GM19438 (cell line): ENCODE measurements around the gene IGFBP2.

ENCODE experiments used
- ATAC-seq: cut with Tn5 transposase; IDR thresholded peaks from one replicate; pipeline ENCODE4 v1.9.1; 2021; ENCODE audit warnings: low read depth; ENCODE audit not compliant: unreplicated experiment

IGFBP2 gene

GRCh38 chr2:216678813-216679657, 45.8 kb downstream of the IGFBP2 start:
- ATAC-seq: no peak

GRCh38 chr2:216679658-216680024, 46.4 kb downstream of the IGFBP2 start:
- no peak for ATAC-seq

GRCh38 chr2:216680951-216681629, 47.9 kb downstream of the IGFBP2 start:
- no peak for ATAC-seq

DNA sequence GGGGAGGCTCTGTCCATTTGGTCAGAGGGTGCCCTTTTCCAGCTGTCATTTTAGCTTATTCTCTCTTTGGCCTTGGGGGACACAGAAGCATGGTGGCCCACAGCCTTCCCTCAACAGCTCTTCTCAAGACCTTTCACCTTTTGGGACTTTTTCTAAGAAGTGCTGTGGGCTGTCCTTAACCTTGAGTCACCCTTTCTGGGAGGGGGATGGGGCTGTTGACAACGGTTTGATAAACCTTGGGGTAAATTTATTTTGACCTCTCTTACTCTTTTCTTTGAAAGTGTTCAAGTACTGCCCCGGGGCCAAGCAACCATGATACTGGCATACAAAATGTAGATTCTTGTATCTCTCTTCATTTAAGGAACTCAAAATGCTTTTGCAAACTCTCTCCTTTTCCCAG, 48.5 kb downstream of the IGFBP2 start:
- ATAC-seq: no peak

DNA sequence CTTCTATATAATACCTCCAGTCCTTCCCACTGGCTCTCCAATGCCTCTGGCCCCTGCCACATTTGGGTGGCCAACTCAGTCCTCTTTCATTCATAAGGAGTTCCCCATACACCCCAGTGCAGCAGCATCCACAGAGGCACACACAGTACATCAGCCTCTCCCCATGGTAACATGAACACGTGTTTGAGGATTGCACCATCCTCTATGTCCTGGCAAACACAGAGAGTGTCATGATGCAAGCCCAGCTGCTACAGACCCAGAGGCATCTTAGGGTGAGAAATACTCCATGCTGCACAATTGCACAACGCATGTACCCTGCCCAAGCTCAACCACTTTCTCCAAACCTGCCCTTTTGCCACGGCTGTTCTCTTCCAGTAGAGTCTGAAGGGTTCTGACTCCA, 50.6 kb downstream of the IGFBP2 start:
- no peak for ATAC-seq

- ATAC-seq: no peak
Measured at GRCh38 chr2:216685327-216685875, 52.2 kb downstream of the IGFBP2 start.

DNA sequence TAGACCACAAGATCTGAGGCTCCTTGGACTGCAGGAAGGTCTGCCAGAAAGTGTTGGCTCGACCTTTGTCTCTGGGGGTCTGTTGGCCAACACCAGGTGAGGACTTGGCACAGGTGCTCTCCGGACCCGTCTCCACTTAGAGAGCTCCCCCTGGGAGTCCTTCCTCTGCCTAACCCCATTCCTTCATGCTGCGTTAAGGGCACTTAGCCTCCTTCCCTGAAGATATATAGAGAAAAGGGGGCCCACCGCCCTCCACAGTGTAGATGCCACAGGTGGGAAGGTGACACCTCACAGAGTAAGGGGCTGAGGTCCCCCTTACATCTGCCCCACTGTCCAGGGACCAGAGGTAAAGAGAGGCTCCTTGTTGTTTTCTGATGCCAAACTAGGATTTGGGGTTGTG, 53.9 kb downstream of the IGFBP2 start:
- no peak for ATAC-seq

DNA sequence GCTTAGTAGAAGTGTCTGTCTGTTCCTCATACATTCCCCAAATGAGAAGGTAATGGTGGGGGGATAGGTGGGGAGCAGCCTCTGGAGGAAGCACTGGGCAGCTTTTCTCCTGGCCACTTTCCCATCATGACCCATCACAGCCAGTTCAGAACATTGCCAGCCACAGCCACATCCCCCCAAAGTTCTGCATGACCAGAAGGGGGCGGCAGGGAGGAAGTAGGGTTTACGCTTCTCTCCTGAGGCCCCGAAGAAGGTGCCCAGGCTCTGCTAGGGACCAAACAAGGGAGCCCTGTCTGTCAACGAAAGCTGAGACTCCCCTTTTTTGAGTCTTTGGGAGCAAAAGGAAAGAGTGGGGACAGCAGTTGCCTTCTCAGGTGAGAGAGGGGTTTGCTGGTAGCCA, 54.4 kb downstream of the IGFBP2 start:
- ATAC-seq: no peak

DNA sequence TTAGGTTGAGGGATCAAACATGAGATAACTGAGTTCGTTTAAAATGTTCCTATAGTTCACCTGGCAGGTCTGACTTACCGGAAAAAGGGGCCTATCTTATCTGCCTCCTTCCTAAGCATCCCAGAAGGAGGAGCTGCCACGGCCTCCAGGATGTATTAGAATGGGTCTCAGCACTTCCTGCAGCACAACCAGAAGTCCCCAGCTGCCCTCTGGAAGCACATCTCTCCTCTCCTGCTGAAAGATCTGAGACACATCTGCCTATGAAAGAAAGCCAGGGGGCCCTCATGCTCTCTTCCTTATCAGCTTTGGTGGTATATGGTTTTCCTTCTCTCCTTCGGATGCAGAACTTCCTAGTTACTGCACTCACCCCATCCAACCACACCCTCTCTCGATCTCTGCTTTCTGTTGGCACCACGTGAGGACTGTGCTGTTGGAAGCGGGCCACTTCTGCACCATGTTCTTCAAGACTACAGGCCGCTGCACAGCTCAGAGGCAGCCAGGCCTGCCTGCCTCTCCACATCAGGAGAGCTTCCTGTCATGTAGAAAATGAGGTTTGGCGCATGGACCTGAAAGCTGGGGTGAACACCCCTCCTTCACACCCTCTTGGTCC, 55.6 kb downstream of the IGFBP2 start:
- no peak for ATAC-seq

DNA sequence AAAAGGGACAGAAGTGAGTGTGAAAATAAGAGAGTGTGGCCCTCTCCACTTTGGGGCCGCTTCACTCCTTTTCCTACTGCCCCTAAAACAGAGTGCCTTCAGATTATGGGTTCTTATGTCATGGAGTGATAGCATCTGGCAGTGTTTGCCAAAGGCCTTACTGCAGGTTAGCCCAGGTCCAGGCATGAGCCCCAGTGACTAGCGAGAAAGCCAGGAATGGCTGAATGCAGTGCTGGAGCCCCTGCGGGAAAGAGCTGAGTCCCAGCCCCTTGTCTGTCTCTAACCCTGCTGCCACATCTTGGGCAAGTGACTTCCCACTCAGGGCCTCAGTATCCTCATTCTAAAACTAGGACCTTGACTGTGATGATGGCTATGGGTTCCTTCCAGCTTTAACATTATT, 56.2 kb downstream of the IGFBP2 start:
- ATAC-seq: no peak

GRCh38 chr2:216690456-216690852, 57.2 kb downstream of the IGFBP2 start:
- ATAC-seq: no peak

DNA sequence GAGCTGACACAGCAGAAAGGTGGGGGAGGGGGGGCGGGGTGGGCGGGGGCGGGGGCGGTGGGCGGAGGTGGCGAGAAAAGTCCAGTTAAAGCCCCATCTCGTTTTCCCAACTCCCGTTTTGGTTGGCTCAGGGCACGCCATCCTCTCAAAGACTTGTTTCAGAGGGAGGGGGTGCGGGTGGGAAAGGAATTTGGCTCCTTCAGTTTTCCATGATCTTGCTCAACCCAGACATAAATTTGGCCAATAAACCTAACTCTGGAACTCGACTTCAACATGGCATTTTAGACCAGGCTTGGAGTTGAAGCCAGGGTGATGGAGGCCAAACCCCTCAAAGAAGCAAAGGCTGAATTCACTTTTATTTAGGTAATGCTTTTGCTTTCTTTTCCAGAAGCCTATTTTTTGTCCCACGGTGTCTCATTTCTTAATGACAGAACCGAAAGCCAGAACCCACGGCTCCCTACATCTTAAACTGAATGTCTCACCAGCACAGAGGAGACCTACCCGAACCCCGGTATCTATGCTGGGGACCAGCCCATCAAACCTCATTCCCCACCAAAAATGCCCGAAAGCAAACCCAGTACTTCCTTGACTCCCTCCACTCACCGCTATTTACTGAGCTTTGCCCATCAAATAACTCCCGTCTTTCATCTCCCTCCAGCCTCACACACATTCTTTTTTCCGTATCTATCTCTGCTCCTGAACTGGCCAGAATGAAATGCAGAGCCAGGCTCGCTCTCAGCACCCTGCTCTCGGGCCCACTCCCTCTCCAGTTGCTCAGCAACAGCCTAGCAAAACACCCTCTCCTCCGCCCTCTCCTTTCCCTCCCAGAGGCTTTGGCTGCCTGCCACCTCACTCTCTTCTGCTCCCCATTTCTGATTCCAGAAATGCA, 57.9 kb downstream of the IGFBP2 start:
- no peak for ATAC-seq

- no peak for ATAC-seq
Measured at GRCh38 chr2:216692636-216693413, 59.6 kb downstream of the IGFBP2 start.

DNA sequence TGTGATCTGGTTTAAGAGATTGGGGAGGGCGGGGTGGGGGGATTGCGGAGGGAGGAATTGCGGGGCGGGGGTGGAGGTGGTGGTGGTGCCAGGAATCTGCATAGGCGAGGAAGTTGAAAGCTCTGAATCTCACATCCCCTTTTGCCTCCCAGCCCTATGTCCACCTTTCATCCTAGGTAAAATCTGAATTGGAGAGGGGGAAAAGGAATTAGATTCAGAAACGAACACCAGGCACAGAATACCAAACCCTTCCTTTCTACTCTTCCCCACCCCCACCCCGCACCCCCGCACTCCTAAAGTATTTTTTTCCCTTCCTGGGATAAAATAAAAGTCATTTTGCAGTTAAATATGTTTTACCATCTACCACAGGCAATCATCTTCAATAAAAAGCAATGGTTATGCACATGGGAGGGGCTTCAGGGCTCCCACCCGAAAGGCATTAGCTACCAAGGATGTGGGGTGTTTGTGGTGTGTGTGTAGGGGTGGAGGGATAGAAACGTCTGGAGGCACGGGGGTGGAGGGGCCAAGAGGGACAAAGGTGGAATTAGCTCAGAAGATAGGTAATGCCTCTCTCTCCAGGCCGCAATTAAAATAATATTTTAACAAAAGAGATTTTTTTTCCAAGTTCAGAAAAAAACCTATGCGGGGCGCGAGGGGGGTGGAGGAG, 60.3 kb downstream of the IGFBP2 start:
- no peak for ATAC-seq

DNA sequence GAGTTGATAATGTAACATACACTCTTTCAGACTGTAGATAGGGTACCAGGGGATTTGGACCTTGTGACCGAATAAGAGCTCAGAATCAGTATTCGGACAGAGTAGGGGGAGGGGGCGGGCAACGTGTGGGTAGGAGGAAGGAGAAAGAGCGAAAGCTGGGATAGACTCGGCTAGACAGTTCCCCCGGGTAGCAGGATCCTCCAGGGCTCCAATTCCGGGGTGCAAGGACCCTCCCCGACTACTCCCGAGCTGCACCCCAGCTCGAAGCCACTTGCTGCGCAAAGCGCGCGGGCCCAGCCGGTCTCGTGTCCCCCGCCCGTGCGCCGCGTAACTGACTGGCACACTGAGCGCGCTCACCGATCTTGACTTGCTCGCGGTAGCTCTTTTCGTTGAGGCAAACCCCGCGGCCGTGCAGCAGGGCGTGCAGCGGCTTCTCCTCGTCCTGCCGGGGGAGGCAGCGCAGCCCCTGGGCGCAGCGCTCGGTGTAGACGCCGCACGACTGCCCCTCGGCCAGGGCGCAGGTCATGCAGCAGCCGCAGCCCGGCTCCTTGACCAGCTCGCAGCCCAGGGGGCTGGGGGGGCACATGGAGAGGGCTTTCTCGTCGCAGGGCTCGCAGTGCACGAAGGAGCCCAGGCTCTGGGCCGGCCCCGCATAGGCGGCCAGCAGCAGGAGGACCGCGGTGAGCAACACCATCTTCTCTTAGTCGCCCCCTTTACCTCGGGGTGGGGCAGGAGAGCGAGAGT, 61.0 kb downstream of the IGFBP2 start:
- no peak for ATAC-seq

DNA sequence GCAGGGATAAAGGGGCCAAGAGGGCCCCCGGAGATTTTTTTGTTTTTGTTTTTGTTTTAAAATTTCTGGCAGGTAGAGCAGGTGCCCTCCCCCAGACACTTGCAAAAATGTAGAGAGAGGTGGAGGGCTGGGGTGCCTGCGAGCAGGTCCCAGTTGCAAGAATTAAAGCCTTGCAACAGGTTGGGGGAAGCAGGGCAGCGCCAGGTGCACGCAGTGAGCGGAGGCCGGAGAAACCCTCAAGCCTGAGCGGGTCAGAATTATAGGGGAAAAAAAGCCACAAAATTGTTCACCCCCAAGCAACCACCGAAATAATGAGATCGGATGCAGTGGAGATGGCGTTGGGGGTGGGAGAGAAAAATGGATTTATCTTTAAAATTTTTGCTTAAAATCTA, 61.6 kb downstream of the IGFBP2 start:
- no peak for ATAC-seq

DNA sequence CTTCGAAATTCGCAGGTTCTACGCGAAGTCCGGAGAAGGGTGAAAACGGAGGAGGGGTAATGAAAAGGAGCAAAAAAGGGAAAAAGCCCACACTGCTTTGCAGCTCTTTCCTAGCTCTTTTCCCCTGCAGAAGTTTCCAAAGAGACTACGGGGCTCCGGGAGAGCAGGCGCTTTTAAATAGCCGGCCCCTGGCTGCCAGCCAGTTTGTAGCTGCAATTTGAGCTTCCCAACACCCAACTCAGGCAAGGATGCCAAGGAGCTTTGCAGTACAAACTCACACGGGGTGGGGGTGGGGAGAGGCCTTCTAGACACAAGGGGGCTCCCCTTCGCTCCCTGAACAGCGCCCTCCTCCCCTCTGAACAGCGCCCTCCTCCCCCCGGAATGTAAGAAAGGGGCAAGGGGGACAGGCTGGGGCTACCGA, 62.2 kb downstream of the IGFBP2 start, which contains the start of gene IGFBP5:
Gene IGFBP5 (minus strand): TSS at position 149 of the 421 bp plus-strand sequence. CDS start 774 bp downstream, outside the sequence.
- no peak for ATAC-seq

DNA sequence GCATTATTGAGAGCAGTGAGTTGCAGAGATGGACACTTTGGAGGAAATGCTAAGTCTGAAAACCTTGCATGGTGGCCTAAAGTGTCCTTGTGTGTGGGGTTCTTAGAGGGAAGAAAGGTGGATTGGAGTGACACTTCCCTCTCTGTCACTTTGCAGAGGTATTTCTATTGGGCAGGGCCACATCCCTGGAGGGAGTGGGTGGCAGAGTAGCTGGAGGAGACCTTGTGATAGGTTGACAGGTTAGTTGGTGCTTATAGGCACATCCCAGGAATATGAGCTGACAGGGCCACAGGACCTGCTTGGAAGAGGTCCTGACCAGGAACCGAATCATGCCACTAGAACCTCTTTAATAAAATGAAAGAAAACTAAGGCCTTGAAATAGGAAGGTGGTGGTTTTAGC, 63.1 kb downstream of the IGFBP2 start:
- no peak for ATAC-seq
